Muscle layer of duodenum (tissue), 2 donors: ENCODE measurements around the gene MAP4K5.
"Not testable (repeated sequence)": the region's sequence is repeated elsewhere in the genome, so short reads cannot be mapped to it uniquely, and the experiment has no call there.

Source experiments
- H3K27ac ChIP-seq: one replicate; pipeline ENCODE4 v1.7.0; 2013; ENCODE audit warnings: mild to moderate bottlenecking, low read length
- H3K27me3 ChIP-seq: one replicate; pipeline ENCODE4 v1.7.0; 2013; ENCODE audit warnings: low read depth, mild to moderate bottlenecking, control low read depth, low read length
- H3K36me3 ChIP-seq, 2 donors: one replicate each; pipeline ENCODE4 v1.7.0; 2013; ENCODE audit warnings: low read length in 2 of 2, control low read depth in 1 of 2, mild to moderate bottlenecking in 1 of 2; ENCODE audit not compliant: insufficient read depth in 2 of 2, control insufficient read depth in 1 of 2
- H3K4me1 ChIP-seq, 2 donors: one replicate each; pipeline ENCODE4 v1.7.0; 2013; ENCODE audit warnings: low read length in 2 of 2, mild to moderate bottlenecking in 2 of 2, control low read depth in 1 of 2, moderate library complexity in 1 of 2; ENCODE audit not compliant: insufficient read depth in 2 of 2, control insufficient read depth in 1 of 2
- H3K4me3 ChIP-seq, 2 donors: one replicate each; pipeline ENCODE4 v1.7.0; 2013; ENCODE audit warnings: low read length in 2 of 2, low read depth in 1 of 2, mild to moderate bottlenecking in 1 of 2
- H3K9me3 ChIP-seq, 2 donors: one replicate each; pipeline ENCODE4 v1.7.0; 2013; ENCODE audit warnings: low read length in 2 of 2, control low read depth in 1 of 2, mild to moderate bottlenecking in 1 of 2; ENCODE audit not compliant: control insufficient read depth in 1 of 2
- donor health status: healthy.

The MAP4K5 gene

GRCh38 chr14:50550294-50550693, 17.9 kb upstream of the MAP4K5 start:
- no peaks in the 10 kb centered on the region for H3K27me3 ChIP-seq
- H3K4me3 ChIP-seq, result no peak overlapping the region
- no peaks in the 10 kb centered on the region for H3K9me3 ChIP-seq
- no peak overlapping the region for H3K27ac ChIP-seq
- no peaks in the 10 kb centered on the region for H3K4me1 ChIP-seq
- H3K36me3 ChIP-seq, result no peaks in the 10 kb centered on the region

GRCh38 chr14:50545618-50546017, 13.2 kb upstream of the MAP4K5 start:
- Histone ChIP-seq H3K36me3 (no peaks in the 10 kb centered on the region), H3K27me3 (no peaks in the 10 kb centered on the region), H3K27ac (no peak overlapping the region), H3K4me3 (no peak overlapping the region), H3K9me3 (no peaks in the 10 kb centered on the region), H3K4me1 (no peaks in the 10 kb centered on the region)

GRCh38 chr14:50544911-50545310, 12.5 kb upstream of the MAP4K5 start:
- Histone ChIP-seq H3K27me3 (no peaks in the 10 kb centered on the region), H3K4me1 (no peaks in the 10 kb centered on the region), H3K36me3 (no peaks in the 10 kb centered on the region), H3K9me3 (no peaks in the 10 kb centered on the region), H3K4me3 (no peak overlapping the region), H3K27ac (no peak overlapping the region)

- no peaks in the 10 kb centered on the region for H3K27me3 ChIP-seq
- H3K4me1 ChIP-seq, result no peaks in the 10 kb centered on the region
- H3K36me3 ChIP-seq, result no peaks in the 10 kb centered on the region
- no peak overlapping the region for H3K4me3 ChIP-seq
- no peak overlapping the region for H3K27ac ChIP-seq
- H3K9me3 ChIP-seq, result no peaks in the 10 kb centered on the region
These were observed 10.6 kb upstream of the MAP4K5 start for GRCh38 chr14:50542941-50543418.

GRCh38 chr14:50541159-50541567, 8.8 kb upstream of the MAP4K5 start:
- Histone ChIP-seq H3K4me1 (no peaks in the 10 kb centered on the region), H3K27ac (no peak overlapping the region), H3K36me3 (no peaks in the 10 kb centered on the region), H3K4me3 (no peak overlapping the region), H3K9me3 (no peaks in the 10 kb centered on the region), H3K27me3 (no peaks in the 10 kb centered on the region)

GRCh38 chr14:50539051-50539450, 6.7 kb upstream of the MAP4K5 start:
- H3K27ac ChIP-seq, result no peak overlapping the region
- no peaks in the 10 kb centered on the region for H3K27me3 ChIP-seq
- H3K4me1 ChIP-seq, result no peaks in the 10 kb centered on the region
- H3K9me3 ChIP-seq, result no peaks in the 10 kb centered on the region
- H3K4me3 ChIP-seq, result no peak overlapping the region
- no peaks in the 10 kb centered on the region for H3K36me3 ChIP-seq

- not testable (repeated sequence) for H3K9me3 ChIP-seq, H3K4me3 ChIP-seq, H3K4me1 ChIP-seq, H3K27me3 ChIP-seq, H3K36me3 ChIP-seq, H3K27ac ChIP-seq
These were observed 5.7 kb upstream of the MAP4K5 start for GRCh38 chr14:50538034-50538433.

GRCh38 chr14:50534997-50535396, 2.6 kb upstream of the MAP4K5 start:
- Histone ChIP-seq H3K4me1 (peaks cover 0 to 17% of the 10 kb centered on the region in 2 donors), H3K27ac (no peak overlapping the region), H3K9me3 (no peaks in the 10 kb centered on the region), H3K4me3 (no peak overlapping the region), H3K36me3 (no peaks in the 10 kb centered on the region), H3K27me3 (no peaks in the 10 kb centered on the region)

- H3K36me3 ChIP-seq, result no peaks in the 10 kb centered on the region
- no peaks in the 10 kb centered on the region for H3K27me3 ChIP-seq
- H3K4me3 ChIP-seq, result no peak overlapping the region
- peaks cover 0 to 17% of the 10 kb centered on the region in 2 donors for H3K4me1 ChIP-seq
- no peak overlapping the region for H3K27ac ChIP-seq
- no peaks in the 10 kb centered on the region for H3K9me3 ChIP-seq
These were observed 2.0 kb upstream of the MAP4K5 start for GRCh38 chr14:50534416-50534815.

GRCh38 chr14:50533806-50534205, 1.4 kb upstream of the MAP4K5 start:
- H3K27ac ChIP-seq, result peak overlapping the region; percentile 74
- no peaks in the 10 kb centered on the region for H3K27me3 ChIP-seq
- H3K9me3 ChIP-seq, result no peaks in the 10 kb centered on the region
- H3K4me3 ChIP-seq, result no peak overlapping the region
- peaks cover 0 to 22% of the 10 kb centered on the region in 2 donors for H3K4me1 ChIP-seq
- H3K36me3 ChIP-seq, result no peaks in the 10 kb centered on the region

- peak overlapping the region; percentile 74 for H3K27ac ChIP-seq
- peaks cover 0 to 23% of the 10 kb centered on the region in 2 donors for H3K4me1 ChIP-seq
- peak overlapping the region; percentile 80 to 85 for H3K4me3 ChIP-seq
These were observed 904 bp upstream of the MAP4K5 start for GRCh38 chr14:50533241-50533705.

More at GRCh38 chr14:50533241-50533705, 904 bp upstream of the MAP4K5 start:
- no peaks in the 10 kb centered on the region for H3K9me3 ChIP-seq
- no peaks in the 10 kb centered on the region for H3K36me3 ChIP-seq
- no peaks in the 10 kb centered on the region for H3K27me3 ChIP-seq
